ENCODE measurements around the gene ST7. TPM values are rescaled to one million over a fixed set of nuclear protein-coding genes. Genes with fewer than 3 reads are reported as not detected.

The ST7 gene
- total and polyA plus RNA-seq, 2 experiments from 2014 or later: 9.9 to 18.3 TPM

- H3K4me3 Mint-ChIP-seq: no peak overlapping the region
- no peaks in the 10 kb centered on the region for H3K79me2 ChIP-seq (replicated peaks; ENCODE audit: insufficient read depth)
- no peaks in the 10 kb centered on the region for H3K9me2 ChIP-seq (ENCODE audit: insufficient read depth)
- no peak for DNase-seq (ENCODE audit: low spot score)
- ATAC-seq: no peak
- H3K27ac ChIP-seq (ENCODE audit: low read depth): no peak overlapping the region
- no peak overlapping the region for H3K4me2 ChIP-seq
- H3K4me3 ChIP-seq: no peak overlapping the region
- no peaks in the 10 kb centered on the region for H3K4me1 Mint-ChIP-seq
- H3K27me3 ChIP-seq (ENCODE audit: insufficient read depth): no peaks in the 10 kb centered on the region
- no peaks in the 10 kb centered on the region for H4K20me1 ChIP-seq (replicated peaks; ENCODE audit: insufficient read depth)
- H3K36me3 Mint-ChIP-seq (ENCODE audit: low read depth): no peaks in the 10 kb centered on the region
- no peaks in the 10 kb centered on the region for H3K4me1 ChIP-seq (ENCODE audit: insufficient read depth)
- H3K9me3 Mint-ChIP-seq: no peaks in the 10 kb centered on the region
- no peak overlapping the region for H2AFZ ChIP-seq
- peaks cover 6% of the 10 kb centered on the region for H3K27me3 Mint-ChIP-seq (ENCODE audit: insufficient read depth, low read depth, poor library complexity)
- no peaks in the 10 kb centered on the region for H3K36me3 ChIP-seq (ENCODE audit: insufficient read depth)
- no peak overlapping the region for H3K27ac Mint-ChIP-seq
- no peaks in the 10 kb centered on the region for H3F3A ChIP-seq (replicated peaks; ENCODE audit: low read depth)
- TF ChIP-seq EZH2phosphoT487 (IDR thresholded peaks at IDR 0.05; ENCODE audit: unreplicated experiment) (no peak), CREB1 (CRISPR knock-in tag; IDR thresholded peaks at IDR 0.05; ENCODE audit: low read depth) (no peak), JUNB (IDR thresholded peaks at IDR 0.05; ENCODE audit: unreplicated experiment) (no peak), EZH2 (IDR thresholded peaks at IDR 0.05; ENCODE audit: low read depth, unreplicated experiment) (no peak), POLR2AphosphoS5 (IDR thresholded peaks at IDR 0.05; ENCODE audit: low read depth) (no peak), ZNF114 (CRISPR knock-in tag; IDR thresholded peaks at IDR 0.05) (no peak), NANOG (IDR thresholded peaks at IDR 0.05; ENCODE audit: borderline replicate concordance) (no peak), CTCF (conservative IDR thresholded peaks at IDR 0.05; ENCODE audit: low read depth in 2 of 2) (no peak), ZNF331 (CRISPR knock-in tag; IDR thresholded peaks at IDR 0.05; ENCODE audit: low read depth) (no peak), REST (IDR thresholded peaks at IDR 0.05; ENCODE audit: unreplicated experiment) (no peak)
These were observed 92.8 kb downstream of the ST7 start for GRCh38 chr7:117045927-117046710.

- peaks cover 6% of the 10 kb centered on the region for H3K27me3 Mint-ChIP-seq (ENCODE audit: insufficient read depth, low read depth, poor library complexity)
- Histone ChIP-seq H4K20me1 (replicated peaks; ENCODE audit: insufficient read depth) (no peaks in the 10 kb centered on the region), H2AFZ (no peak overlapping the region), H3K27ac (ENCODE audit: low read depth) (no peak overlapping the region), H3K4me3 (no peak overlapping the region), H3K4me1 (ENCODE audit: insufficient read depth) (no peaks in the 10 kb centered on the region), H3K79me2 (replicated peaks; ENCODE audit: insufficient read depth) (no peaks in the 10 kb centered on the region), H3K27me3 (ENCODE audit: insufficient read depth) (no peaks in the 10 kb centered on the region), H3K4me2 (no peak overlapping the region), H3F3A (replicated peaks; ENCODE audit: low read depth) (no peaks in the 10 kb centered on the region), H3K36me3 (ENCODE audit: insufficient read depth) (no peaks in the 10 kb centered on the region), H3K9me2 (ENCODE audit: insufficient read depth) (no peaks in the 10 kb centered on the region)
- H3K36me3 Mint-ChIP-seq (ENCODE audit: low read depth): no peaks in the 10 kb centered on the region
- DNase-seq (ENCODE audit: low spot score) (no peak), ATAC-seq (no peak)
- H3K9me3 Mint-ChIP-seq: peaks cover 4% of the 10 kb centered on the region; the same call in 2 of the 3 replicates
- H3K4me1 Mint-ChIP-seq: no peaks in the 10 kb centered on the region
- H3K27ac Mint-ChIP-seq: no peak overlapping the region
- no peak overlapping the region for H3K4me3 Mint-ChIP-seq
- TF ChIP-seq ETS1 (IDR thresholded peaks at IDR 0.05) (no peak), ZNF114 (CRISPR knock-in tag; IDR thresholded peaks at IDR 0.05) (no peak), STAT1 (IDR thresholded peaks at IDR 0.05; ENCODE audit: unreplicated experiment) (no peak), EZH2 (IDR thresholded peaks at IDR 0.05; ENCODE audit: low read depth, unreplicated experiment) (no peak), ZNF331 (CRISPR knock-in tag; IDR thresholded peaks at IDR 0.05; ENCODE audit: low read depth) (no peak)
These were observed 94.2 kb downstream of the ST7 start for GRCh38 chr7:117047496-117047895.
